A673 (cell line): ENCODE data around the gene SLMAP.

Experiments used
- EZH2 ChIP-seq: fragments of 200-600 bp; sonication (generic); IDR thresholded peaks from 2 replicates; pipeline ENCODE4 v1.6.1; 2017; ENCODE audit warnings: borderline replicate concordance, low read depth, mild to moderate bottlenecking, mixed read lengths, antibody characterized with exemption, low read length; ENCODE audit not compliant: poor library complexity, severe bottlenecking
- TF ChIP-seq, protein P1 (sequence below): fragments of 300-800, 200-600 bp; sonication (generic); conservative IDR thresholded peaks from 2 replicates; pipeline ENCODE4 v1.5.1; 2017; ENCODE audit warnings: low read depth, mild to moderate bottlenecking, antibody characterized with exemption, low read length, moderate library complexity, mixed read lengths

DNA sequence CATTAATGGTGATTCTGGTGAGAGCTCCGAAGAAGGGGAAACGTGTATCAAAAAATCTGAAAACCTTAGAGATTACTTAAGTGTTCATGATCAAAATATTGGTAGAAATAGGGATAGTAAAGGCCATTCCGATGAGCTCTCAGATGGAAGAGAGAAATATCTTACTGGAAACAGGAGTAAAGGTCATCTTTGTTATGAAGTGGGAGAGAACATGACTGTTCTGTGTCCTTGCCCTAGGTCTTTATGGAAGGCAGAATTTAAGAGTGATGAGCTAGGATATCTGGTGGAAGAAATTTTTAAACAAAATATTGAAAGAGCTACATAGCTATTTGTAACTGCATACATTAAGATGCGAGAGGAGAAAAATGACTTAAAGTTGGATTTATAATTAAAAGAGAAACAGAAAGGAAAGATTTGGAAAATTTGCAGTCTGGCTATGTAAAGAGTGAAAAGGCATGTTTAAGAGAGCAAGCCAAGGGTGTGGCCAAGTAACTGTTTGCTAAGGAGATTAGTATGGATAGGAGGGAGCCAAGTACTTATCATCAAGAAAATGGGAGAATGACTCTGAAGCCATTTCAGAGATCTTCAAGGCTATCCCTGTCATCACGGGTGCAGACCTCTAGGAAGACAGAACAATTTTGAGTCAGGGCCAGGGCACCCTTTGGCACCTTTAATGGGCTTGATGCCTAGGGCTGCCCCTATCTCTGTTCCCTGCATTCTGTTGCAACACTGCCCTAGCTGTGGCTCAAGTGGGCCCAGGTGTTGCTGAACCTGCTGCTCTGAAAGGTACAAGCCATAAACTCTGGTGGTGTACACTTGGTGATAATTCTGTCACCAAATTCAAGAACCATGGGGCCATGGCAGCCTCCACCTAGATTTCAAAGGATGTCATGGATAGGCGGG lies 27.3 kb downstream of the SLMAP start:
- TF ChIP-seq EZH2: no peak
- TF ChIP-seq, protein P1, sequence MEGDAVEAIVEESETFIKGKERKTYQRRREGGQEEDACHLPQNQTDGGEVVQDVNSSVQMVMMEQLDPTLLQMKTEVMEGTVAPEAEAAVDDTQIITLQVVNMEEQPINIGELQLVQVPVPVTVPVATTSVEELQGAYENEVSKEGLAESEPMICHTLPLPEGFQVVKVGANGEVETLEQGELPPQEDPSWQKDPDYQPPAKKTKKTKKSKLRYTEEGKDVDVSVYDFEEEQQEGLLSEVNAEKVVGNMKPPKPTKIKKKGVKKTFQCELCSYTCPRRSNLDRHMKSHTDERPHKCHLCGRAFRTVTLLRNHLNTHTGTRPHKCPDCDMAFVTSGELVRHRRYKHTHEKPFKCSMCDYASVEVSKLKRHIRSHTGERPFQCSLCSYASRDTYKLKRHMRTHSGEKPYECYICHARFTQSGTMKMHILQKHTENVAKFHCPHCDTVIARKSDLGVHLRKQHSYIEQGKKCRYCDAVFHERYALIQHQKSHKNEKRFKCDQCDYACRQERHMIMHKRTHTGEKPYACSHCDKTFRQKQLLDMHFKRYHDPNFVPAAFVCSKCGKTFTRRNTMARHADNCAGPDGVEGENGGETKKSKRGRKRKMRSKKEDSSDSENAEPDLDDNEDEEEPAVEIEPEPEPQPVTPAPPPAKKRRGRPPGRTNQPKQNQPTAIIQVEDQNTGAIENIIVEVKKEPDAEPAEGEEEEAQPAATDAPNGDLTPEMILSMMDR: no peak
